Lower leg skin (tissue), 3 donors: Measurements from ENCODE around the gene ISM1.

ENCODE experiments used
- CTCF ChIP-seq, 3 donors: fragments of 450-650 bp; IDR thresholded peaks; one replicate each; pipeline ENCODE4 v1.5.1; 2016; ENCODE audit warnings: antibody characterized with exemption in 3 of 3, mild to moderate bottlenecking in 3 of 3, moderate library complexity in 2 of 3
- POLR2A ChIP-seq, 2 donors: fragments of 450-650 bp; IDR thresholded peaks; one replicate each; pipeline ENCODE4 v1.6.1; 2016 to 2017; ENCODE audit warnings: antibody characterized with exemption in 2 of 2, mild to moderate bottlenecking in 1 of 2, moderate library complexity in 1 of 2

DNA sequence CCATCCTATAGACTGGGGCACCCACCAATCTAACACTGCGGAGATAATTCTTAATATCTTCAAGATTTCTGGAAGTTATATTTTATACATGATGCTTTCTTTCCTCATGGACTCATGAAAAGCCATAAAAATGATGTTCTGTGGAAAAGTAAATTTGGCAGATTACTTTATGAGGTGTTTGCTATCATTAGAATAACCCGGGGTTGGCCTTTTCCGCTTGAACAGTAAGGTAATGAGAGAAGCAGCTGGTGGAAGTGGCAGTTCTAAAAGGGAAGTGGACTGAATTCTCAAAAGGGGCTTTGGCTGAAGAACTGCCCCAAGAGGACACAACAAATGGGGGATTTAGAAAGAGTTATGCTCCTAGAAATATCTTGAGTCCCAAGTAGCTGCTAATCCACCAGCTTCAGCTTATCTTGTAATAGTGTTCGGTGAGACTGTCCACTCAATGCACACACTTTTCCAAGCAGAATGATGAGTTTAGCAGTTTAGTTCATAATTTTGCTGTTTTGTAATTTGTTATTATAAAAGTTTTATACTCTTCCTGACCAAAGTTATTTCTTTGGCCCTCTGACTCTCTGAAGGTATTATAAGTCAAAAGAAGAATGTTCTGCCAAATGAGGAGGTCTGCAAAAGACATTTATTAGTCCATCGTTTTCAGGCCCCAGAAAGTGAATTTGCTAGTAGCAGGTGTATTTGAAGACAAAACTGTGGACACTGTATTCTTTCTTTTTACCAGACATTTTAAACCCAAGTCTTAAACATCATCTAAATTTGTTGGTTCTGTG is 2.9 kb downstream of the ISM1 start:
- TF ChIP-seq POLR2A (IDR thresholded peaks at IDR 0.05) (no peak), CTCF (IDR thresholded peaks at IDR 0.05) (no peak)
